ENCODE data around the gene SLC51B.
"Not testable (repeated sequence)": the region's sequence is repeated elsewhere in the genome, so short reads cannot be mapped to it uniquely, and the experiment has no call there.

The SLC51B gene

DNA sequence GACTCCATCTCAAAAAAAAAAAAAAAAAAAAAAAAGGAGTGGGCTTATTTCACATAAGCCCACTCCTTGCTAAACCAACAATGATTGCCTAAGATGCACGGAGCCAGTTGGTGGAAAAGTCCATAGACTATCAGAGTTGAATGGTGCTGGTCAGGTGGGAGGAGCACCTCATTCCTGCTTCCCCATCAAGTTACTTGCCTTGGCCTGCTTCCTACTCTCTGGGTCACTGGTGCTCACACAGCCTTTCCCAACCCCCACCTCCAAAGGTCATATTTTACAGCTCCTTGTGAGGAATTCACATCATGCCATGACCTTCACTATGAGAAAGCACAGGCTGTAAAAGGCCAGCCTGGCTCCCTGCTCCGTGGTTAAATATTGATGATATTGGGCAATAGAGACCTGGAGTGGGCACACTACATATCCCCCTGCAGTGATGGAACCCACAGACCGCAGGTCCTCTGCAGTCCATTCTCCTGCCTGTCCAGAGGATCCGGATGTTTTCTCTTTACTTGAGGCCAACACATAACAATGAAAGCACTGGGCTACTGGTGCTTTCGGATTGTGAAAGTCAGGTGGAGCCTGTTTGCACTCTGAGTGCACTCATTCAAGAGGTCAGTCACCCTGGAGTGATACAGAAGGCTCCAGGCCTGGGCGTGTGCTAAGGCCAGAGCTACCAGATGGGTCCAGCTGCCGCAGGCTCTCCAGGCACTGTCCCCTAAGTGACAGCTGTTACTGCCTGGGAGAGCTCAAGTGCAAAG is at the start of gene SLC51B:
TSS of gene SLC51B (plus strand) at position 664 of the 758 bp plus-strand sequence. CDS start 4,618 bp downstream, outside the sequence.
- no peak for FAIRE-seq
- DNase-seq (ENCODE audit: insufficient read length, low spot score): no peak

DNA sequence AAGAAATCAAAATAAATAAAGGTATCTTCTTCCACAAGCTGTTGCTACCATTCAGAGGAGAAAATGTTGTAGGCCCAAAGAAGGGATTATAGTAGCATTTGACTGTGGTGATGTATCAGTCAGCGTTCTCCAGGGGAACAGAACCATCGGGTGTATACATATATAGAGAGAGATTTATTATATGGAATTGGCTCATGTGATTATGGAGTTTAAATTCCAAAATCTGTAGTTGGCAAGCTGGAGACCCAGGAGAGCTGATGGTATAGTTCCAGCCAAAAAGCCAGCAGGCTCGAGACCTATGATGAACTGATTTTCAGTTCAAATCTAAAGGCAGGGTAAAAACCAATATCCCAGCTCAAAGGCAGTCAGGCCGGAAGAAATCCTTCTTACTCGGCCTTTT is 48.1 kb upstream of the SLC51B start:
- DNase-seq (ENCODE audit: insufficient read length, low spot score) (no peak), FAIRE-seq (no peak)

DNA sequence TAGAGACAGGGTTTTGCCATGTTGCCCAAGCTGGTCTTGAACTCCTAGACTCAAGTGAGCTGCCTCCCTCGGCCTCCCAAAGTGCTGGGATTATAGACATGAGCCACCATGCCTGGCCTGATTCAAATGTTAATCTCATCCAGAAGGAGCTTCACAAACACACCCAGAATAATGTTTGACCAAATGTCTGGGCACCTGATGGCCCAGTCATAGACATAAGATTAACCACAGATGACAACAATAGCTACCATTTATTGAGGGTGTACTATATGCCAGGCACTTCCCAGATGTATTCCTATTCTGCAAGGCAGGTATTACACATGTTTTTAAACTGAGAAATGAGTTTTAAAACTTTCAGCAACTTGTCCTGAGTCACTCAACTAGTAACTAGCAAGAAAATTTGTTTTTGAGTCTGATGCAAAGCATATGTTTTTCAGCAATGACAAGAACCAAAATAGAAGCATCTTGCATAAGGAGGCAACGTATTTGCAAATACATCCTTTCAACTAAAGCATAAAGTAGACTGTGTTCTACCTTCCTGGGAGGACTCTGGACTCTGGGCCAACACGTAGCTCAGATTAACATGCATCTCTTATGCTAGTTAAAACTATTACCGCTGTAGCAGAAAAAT is 47.3 kb upstream of the SLC51B start:
- DNase-seq (ENCODE audit: insufficient read length, low spot score) (no peak), FAIRE-seq (no peak)

DNA sequence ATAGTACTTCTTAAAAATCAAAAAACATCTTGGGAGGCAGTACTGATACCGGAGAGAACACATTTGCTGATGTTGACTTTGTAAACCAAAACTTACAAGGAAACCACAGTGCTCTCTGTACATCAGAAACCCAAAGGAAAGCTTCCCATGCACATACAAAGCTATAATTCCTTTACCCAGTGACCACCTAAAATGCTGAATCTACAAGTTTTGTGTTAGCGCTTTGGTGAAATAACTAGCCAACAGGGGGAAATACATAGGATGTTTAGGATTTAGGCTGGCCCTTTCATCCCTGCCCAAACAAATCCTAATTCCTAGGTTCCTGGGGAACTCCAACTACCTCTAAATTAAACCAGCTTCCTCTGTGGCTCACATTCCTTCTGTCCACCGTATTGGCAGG is 40.2 kb upstream of the SLC51B start:
- DNase-seq (ENCODE audit: insufficient read length, low spot score) (no peak), FAIRE-seq (no peak)

DNA sequence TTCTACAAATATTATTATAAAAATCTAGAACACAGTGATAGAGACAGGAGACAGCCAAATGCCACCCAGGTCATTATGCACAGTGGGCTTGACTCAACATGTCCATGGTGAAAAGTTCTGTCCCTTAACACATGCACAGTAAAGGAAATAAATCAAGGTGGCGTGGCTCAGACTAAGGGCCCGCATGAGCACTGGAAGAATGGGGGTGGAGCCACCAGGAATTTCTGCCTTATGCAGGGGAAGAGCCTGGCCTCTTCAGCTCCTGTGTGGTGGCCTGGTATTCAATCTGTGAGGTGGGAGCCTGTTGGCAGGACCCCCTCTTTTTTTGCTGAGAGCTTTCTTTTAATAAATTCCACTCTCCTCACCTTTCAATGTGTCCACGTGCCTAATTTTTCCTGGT is 38.3 kb upstream of the SLC51B start:
- FAIRE-seq: no peak

DNA sequence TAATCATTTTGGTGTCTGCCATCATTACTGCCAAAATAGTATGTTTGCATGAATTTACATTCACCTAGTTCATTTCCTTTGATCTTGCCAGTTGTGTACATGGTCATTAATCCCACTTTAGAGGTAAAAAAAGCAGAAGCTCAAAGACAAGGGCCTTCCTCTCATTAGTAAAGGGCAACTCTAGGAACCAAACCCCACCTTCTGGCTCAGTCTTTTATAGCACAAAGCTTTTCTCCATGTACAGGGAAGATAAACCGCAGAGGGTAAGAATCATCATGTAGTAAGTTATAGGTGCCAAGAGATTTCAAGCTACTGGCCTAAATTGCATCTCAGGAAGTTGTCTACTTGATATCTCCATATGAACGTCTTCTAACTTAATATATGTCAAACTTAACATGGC is 36.2 kb upstream of the SLC51B start:
- DNase-seq (ENCODE audit: insufficient read length, low spot score) (no peak), FAIRE-seq (no peak)

More for the DNA sequence above, 38.3 kb upstream of the SLC51B start:
- no peak for DNase-seq (ENCODE audit: insufficient read length, low spot score)

DNA sequence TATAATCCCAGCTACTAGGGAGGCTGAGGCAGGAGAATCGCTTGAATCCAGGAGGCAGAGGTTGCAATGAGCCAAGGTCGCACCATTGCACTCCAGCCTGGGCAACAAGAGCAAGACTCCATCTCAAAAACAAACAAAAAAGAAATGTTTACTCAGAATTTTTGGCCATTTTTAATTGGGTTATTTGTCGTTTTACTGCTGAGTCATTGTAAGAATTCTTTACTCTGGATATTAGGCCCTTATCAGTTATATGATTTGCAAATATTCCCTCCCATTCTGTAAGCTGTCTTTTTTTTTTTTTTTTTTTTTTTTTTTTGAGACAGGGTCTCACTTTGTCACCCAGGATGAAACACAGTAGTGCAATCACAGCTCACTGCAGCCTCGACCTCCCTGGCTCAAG is 34.0 kb upstream of the SLC51B start:
- not testable (repeated sequence) for FAIRE-seq; DNase-seq (ENCODE audit: insufficient read length, low spot score)

DNA sequence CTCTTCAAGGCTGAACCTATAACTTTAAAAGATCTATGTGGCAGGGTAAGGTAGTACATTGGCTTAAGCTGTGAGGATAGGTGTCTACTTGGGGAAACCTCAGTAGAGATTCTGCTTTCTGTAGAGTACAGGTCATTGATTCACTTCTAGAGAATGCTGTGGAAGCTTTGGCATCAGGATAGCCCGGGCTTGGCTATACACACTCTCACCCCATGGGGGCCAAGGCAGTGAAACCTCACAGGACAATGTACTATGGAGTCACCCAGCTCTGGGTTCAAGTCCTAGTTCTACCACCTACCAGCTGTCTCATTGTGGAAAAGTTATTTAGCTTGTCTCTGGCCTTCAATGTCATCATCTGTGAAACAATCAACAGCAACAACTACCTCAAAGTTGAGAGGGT is 24.8 kb upstream of the SLC51B start:
- no peak for FAIRE-seq
- DNase-seq (ENCODE audit: insufficient read length, low spot score): no peak

DNA sequence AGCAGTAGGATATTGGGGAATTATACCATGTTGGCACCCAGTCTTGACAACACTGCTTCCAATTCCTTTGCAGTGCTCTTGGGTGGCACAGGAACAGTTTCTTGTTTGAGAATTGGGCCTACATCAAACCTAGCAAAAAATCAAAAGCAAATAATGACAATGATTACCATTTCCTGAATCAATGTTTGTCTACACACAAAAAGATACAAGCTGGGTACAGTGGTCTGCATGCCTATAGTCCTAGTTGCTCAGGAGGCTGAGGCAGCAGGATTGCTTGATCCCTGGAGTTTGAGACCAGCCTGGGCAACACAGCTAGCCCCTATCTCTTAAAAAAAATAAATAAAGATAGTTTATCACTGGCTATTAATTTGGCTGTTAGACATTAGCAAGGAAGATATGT is 23.7 kb upstream of the SLC51B start:
- DNase-seq (ENCODE audit: insufficient read length, low spot score): no peak
- no peak for FAIRE-seq

DNA sequence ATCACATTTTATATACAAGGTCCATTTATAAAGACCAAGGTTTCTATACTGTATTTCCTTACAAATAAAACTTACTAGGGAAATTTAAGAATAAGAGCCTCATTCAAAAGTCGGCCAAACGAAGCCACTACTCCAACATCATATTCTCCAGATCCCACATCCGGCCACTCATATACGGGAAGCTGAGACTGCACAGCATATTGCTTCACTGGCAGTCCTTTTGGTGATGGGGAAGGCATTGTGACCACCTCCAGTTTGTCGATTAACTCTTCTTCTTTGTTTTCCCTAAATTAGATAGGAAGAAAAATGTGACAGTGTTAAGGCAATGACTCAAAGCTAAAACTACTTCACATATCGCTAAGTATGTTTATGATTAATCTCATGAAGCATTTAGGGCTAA is 18.4 kb upstream of the SLC51B start:
- DNase-seq (ENCODE audit: insufficient read length, low spot score): no peak
- FAIRE-seq: no peak

DNA sequence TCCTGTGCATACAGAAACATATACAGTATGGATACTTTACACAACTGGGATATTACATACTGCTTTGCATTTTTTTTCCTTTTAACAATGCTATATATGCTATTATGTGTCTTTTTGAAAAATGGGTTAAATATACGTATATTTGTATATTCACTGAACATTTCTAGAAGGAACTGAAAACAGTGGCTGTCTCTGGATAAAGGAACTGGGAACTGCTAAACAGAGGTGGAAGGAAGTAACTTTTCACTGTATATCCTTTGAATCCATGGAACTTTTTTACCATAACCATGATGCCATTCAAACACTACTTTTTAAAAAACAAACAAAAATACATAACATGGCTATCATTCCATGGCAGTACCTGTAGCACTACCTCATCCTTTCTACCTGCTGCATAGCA is 17.6 kb upstream of the SLC51B start:
- FAIRE-seq: no peak

DNA sequence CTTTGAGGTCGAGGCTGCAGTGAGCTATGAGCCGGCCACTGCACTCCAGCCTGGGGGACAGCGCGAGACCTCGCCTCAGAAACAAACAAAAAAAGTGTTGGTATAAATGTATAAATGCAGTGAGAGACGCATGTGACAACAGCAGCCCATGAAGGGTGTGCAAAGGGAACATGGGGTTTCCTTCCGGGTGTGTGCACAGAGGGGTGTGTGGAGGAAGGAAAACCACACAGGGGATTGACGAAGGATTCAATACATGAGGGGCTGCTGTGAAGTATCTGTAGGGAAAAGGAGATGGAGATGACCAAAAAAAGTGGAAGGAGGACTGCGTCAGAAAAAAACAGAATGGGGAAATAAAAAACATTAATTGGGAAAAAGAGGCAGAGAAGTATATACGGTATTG is 16.8 kb upstream of the SLC51B start:
- FAIRE-seq (peak; percentile 14), DNase-seq (ENCODE audit: insufficient read length, low spot score) (no peak)

More for the DNA sequence above, 17.6 kb upstream of the SLC51B start:
- no peak for DNase-seq (ENCODE audit: insufficient read length, low spot score)

DNA sequence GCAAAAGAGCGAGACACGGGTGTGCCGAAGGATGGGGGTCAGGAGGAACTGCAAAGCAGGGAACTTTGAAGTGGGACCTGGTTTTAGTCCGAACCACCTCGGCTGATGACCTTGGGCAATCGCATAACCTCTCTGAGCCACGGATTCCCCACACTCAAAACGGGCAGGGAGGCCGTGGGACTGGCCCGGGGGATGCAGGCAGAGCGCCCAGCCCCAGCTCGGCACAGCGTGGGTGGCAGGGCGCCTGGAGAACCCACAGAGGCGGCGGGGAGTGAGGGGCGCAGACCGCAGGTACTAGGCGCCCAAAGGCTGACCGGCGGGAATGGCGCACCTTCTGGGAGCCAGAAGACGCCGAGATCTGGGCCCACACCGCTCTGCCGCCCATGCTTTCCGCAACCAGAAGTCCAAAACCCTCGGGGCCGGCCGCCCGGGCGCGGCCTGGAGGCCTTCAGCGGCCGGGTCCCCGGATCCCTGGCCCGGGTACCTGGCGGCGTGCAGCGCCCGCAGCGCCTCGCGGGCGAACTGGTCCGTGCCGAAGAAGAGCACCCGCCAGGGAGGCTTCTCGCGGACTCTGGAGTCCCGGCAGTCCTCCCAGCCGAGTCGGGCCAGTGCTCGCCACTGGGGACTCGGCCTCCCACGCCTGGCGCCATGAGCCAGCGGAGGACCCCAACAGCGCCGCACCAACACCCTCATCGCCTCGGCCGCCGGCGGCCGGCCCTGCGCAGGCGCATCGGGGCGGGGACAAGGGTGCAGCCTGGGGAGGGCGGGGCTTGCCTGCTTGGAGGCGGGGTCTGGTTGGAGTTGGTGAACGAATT is 16.1 kb upstream of the SLC51B start, which contains the start of gene MTFMT:
TSS of gene MTFMT (minus strand) at position 719 of the 815 bp plus-strand sequence. CDS start at position 693, 26 bp downstream.
- FAIRE-seq: peak; percentile 28
- peak; percentile 92 for DNase-seq (ENCODE audit: insufficient read length, low spot score)

DNA sequence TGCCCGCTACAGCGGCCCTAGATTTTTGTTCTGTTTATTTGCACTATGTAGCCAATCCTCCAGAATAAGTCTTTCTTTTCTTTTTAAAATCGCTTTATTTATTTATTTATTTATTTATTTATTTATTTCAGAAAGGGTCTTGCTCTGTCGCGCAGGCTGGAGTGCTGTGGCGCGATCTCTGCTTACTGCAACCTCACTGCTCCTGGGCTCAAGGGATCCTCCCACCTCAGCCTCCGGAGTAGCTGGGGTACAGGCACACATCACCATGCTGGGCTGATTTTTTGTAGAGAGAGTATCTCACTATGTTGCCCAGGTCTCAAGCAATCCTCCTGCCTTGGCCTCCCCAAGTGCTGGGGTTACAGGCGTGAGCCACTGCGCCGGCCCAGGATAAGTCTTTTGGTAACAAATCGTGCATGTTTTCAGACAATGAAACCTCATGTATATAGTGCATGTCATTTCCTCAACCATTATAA is 15.4 kb upstream of the SLC51B start:
- no peak for FAIRE-seq
- DNase-seq (ENCODE audit: insufficient read length, low spot score): no peak

DNA sequence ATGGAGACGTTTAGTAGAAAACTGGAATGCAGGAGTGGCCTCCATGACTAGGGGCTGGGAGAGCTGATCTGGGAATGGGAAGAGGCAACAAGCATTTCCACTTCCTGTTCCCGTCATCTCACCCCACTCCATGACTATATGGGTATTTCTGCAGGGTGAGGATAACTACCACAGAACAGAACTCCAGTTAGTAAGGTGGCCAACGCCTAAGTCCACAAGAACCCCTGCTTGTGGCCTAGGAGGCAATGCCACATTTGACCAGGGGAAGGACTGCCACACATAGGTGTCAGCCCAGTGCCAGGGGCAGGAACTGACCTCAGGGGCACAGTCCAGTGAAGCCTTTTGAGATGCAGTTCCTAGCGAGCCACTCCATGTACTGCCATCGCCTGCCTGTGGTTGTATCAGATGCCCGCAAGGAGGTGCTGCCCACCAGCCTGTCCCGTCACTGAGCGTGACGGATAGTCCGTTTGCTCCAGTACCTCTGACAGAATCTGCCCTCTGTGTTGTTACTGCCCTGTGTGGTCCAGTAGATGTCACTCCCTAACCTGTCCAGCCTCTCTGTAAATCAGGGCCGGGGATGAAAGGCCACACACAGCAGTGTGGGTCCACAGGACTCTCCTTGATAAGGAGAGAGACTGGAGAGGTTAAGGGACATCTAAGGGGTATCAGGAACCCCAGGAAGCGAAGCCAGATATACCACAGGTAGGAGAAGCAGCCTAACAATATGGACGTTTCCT is 12.2 kb upstream of the SLC51B start:
- FAIRE-seq (no peak), DNase-seq (ENCODE audit: insufficient read length, low spot score) (no peak)

DNA sequence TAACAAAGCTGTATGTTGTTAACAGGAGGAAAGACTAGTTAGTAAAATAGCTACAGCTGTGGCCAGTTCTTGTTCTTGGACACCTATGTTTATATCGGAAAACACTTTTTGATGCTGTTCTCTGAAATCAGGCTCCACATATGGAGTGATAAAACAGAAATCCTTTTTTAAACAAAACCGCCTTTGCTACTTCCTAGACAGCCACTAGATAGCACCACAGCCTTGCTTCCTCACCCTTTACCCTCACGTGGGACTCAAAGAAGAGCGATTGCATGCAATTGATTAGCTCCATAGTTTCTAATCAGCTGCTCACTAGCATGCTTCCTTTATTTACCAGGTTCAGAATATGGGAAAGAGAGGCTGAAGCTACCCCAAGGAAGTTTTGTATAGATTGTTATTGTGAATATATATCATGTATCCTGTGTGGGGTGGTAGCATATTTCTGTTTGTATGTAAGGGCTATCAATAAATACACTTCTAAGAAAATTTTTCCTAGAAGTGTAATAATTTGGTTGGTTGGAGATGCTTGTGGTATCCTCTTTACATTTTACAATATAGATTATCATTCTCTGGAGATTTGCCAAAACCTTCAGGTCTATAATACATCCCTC is 11.4 kb upstream of the SLC51B start:
- FAIRE-seq: peak; percentile 82
- no peak for DNase-seq (ENCODE audit: insufficient read length, low spot score)

DNA sequence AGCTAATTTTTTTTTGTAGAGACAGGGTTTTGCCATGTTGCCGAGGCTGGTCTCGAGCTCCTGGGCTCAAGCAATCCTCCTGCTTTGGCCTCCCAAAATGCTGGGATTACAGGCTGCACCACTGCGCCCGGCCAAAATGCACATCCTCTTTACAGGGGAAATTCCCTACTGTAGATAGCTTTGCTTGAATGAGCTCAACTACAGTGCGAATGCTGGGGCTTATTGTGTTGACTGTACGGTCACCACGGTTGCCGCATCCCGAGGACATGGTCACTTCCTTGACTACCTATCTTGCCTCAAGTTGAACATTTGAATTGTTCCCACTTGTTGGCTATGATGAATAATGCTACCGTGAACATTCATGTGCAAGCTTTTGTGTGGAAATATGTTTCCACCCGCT is 10.5 kb upstream of the SLC51B start:
- FAIRE-seq (no peak), DNase-seq (ENCODE audit: insufficient read length, low spot score) (no peak)

DNA sequence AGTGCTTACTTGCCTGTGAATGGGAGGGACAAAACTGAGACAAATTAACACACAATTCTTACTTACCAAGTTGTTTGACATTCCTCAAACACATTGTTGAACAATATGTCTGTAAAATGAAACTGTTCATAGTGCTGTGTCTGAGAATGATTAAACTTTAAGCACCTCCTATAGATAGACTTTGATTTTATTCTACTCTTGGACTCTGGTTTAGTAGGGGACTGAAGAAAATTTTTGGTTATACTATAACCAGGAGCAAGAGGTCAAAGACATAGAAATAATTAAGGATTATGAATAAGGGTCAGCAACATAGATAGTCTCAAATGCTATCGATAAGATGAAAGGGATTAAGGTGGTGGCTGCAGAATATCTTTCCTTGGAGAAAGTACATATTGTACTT is 7.9 kb upstream of the SLC51B start:
- FAIRE-seq (no peak), DNase-seq (ENCODE audit: insufficient read length, low spot score) (no peak)

DNA sequence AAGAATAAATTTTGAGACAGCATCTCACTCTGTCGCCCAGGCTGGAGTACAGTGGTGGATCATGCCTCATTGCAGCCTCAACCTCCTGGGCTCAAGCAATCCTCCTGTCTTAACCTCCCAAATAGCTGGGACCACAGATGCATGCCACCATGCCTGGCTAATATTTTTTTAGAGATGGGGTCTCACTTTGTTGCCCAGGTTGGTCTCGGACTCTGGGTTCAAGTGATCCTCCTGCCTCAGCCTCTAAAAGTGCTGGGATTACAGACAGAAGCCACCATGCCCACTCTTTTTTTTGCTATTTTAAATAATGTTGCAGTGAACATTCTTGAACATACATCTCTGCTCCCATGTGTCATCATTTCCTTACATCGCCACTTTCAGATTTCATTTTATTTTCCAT is 6.8 kb upstream of the SLC51B start:
- FAIRE-seq (no peak), DNase-seq (ENCODE audit: insufficient read length, low spot score) (no peak)

DNA sequence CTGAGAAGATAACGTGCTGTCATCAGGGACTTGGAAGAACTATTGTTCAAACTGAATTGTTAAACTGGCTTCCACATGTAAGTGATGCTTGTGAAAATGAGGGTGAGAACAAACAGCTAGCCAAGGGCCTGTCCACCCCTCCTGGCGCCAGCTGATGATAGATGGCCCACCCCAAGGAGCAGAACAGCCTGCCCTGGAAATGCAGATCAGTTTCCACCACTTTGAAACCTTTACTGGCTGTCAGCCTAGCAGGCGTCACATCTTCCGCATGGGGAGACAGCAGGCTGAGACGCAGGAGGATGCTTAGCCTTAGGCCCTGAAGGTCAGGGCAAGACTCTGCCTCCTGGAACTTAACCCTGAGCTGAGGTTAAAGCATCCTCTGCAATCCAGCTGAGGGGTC is 6.4 kb upstream of the SLC51B start:
- FAIRE-seq (no peak), DNase-seq (ENCODE audit: insufficient read length, low spot score) (no peak)

Measured in GM19239 (cell line).